Measurements from ENCODE around the gene CCHCR1. TPM values are rescaled to one million over a fixed set of nuclear protein-coding genes. Genes with fewer than 3 reads are reported as not detected.

Gene CCHCR1
- total RNA-seq, 1 experiment from 2014 or later, result 42.0 TPM

- no peak for DNase-seq (ENCODE audit: low read depth)
Observed at GRCh38 chr6:31110825-31111582, 46.6 kb downstream of the CCHCR1 start.

- no peak for DNase-seq (ENCODE audit: low read depth)
Observed at GRCh38 chr6:31107052-31107451, 50.5 kb downstream of the CCHCR1 start.

GRCh38 chr6:31103136-31103535 is 54.5 kb downstream of the CCHCR1 start:
- DNase-seq (ENCODE audit: low read depth), result no peak

GRCh38 chr6:31098449-31098938 is 59.1 kb downstream of the CCHCR1 start:
- DNase-seq (ENCODE audit: low read depth), result no peak

- no peak for DNase-seq (ENCODE audit: low read depth)
Observed at GRCh38 chr6:31096656-31097055, 60.9 kb downstream of the CCHCR1 start.

GRCh38 chr6:31096215-31096614 is 61.4 kb downstream of the CCHCR1 start:
- DNase-seq (ENCODE audit: low read depth), result no peak

GRCh38 chr6:31094389-31094881 is 63.2 kb downstream of the CCHCR1 start:
- DNase-seq (ENCODE audit: low read depth), result peak; percentile 35

GRCh38 chr6:31092769-31093505 is 64.7 kb downstream of the CCHCR1 start:
- no peak for DNase-seq (ENCODE audit: low read depth)

Other genes with a start within 250 kb of the CCHCR1 start
- gene GTF2H4, start 249.6 kb downstream of the CCHCR1 start, total RNA-seq (2014; rRNA removed; shearing (Covaris generic)), result 12.6 and 13.7 TPM in 2 replicates
- 18.8 and 23.5 TPM in 2 replicates for gene VARS2, start 243.6 kb downstream of the CCHCR1 start, total RNA-seq (2014; rRNA removed; shearing (Covaris generic))
- not detected in 2 replicates for gene SFTA2, start 225.6 kb downstream of the CCHCR1 start, total RNA-seq (2014; rRNA removed; shearing (Covaris generic))
- not detected in 2 replicates for gene MUCL3, start 216.8 kb downstream of the CCHCR1 start, total RNA-seq (2014; rRNA removed; shearing (Covaris generic))
- gene MUC21, start 174.1 kb downstream of the CCHCR1 start, total RNA-seq (2014; rRNA removed; shearing (Covaris generic)), result not detected in 2 replicates
- not detected in 2 replicates for gene MUC22, start 147.3 kb downstream of the CCHCR1 start, total RNA-seq (2014; rRNA removed; shearing (Covaris generic))
- gene C6orf15, start 45.2 kb downstream of the CCHCR1 start, total RNA-seq (2014; rRNA removed; shearing (Covaris generic)), result not detected in 2 replicates
- gene PSORS1C1, start 43.0 kb downstream of the CCHCR1 start, total RNA-seq (2014; rRNA removed; shearing (Covaris generic)), result 0.23 and 1.5 TPM in 2 replicates
- not detected in 2 replicates for gene CDSN, start 37.4 kb downstream of the CCHCR1 start, total RNA-seq (2014; rRNA removed; shearing (Covaris generic))
- gene PSORS1C2, start 18.7 kb downstream of the CCHCR1 start, total RNA-seq (2014; rRNA removed; shearing (Covaris generic)), result not detected in 2 replicates
- 47.5 and 48.2 TPM in 2 replicates for gene TCF19, start 787 bp upstream of the CCHCR1 start, total RNA-seq (2014; rRNA removed; shearing (Covaris generic))
- gene POU5F1, start 12.9 kb upstream of the CCHCR1 start, total RNA-seq (2014; rRNA removed; shearing (Covaris generic)), result 5.6 and 12.2 TPM in 2 replicates
- 431 and 475 TPM in 2 replicates for gene HLA-C, start 114.3 kb upstream of the CCHCR1 start, total RNA-seq (2014; rRNA removed; shearing (Covaris generic))
- 415 and 797 TPM in 2 replicates for gene HLA-B, start 199.4 kb upstream of the CCHCR1 start, total RNA-seq (2014; rRNA removed; shearing (Covaris generic))
- 34.9 and 44.1 TPM in 2 replicates for gene MICA, start 245.8 kb upstream of the CCHCR1 start, total RNA-seq (2014; rRNA removed; shearing (Covaris generic))